ENCODE results near the gene MRPS14.

GRCh38 chr1:174965362-174966007, 57.7 kb downstream of the MRPS14 start:
- TF ChIP-seq, protein P1, sequence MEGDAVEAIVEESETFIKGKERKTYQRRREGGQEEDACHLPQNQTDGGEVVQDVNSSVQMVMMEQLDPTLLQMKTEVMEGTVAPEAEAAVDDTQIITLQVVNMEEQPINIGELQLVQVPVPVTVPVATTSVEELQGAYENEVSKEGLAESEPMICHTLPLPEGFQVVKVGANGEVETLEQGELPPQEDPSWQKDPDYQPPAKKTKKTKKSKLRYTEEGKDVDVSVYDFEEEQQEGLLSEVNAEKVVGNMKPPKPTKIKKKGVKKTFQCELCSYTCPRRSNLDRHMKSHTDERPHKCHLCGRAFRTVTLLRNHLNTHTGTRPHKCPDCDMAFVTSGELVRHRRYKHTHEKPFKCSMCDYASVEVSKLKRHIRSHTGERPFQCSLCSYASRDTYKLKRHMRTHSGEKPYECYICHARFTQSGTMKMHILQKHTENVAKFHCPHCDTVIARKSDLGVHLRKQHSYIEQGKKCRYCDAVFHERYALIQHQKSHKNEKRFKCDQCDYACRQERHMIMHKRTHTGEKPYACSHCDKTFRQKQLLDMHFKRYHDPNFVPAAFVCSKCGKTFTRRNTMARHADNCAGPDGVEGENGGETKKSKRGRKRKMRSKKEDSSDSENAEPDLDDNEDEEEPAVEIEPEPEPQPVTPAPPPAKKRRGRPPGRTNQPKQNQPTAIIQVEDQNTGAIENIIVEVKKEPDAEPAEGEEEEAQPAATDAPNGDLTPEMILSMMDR (IDR thresholded peaks at IDR 0.05 in 4 of 5, conservative IDR thresholded peaks at IDR 0.05 in 1 of 5): no peak
- TF ChIP-seq POLR2A (IDR thresholded peaks at IDR 0.05): no peak

All from gastrocnemius medialis (tissue), 4 donors.